Activated CD4-positive, alpha-beta T cell treated with anti-CD3 and anti-CD28 coated beads, Interleukin-10, Interleukin-2, amounts not matched to agents 100 ng/mL and 50 ng/mL, durations not matched to agents 16 hours and 8 hours (primary cell): ENCODE data around the gene CHDH.

Experiments used
- DNase-seq: peaks from one replicate; pipeline ENCODE4 v3.0.0-alpha.2; 2020

CHDH gene

DNA sequence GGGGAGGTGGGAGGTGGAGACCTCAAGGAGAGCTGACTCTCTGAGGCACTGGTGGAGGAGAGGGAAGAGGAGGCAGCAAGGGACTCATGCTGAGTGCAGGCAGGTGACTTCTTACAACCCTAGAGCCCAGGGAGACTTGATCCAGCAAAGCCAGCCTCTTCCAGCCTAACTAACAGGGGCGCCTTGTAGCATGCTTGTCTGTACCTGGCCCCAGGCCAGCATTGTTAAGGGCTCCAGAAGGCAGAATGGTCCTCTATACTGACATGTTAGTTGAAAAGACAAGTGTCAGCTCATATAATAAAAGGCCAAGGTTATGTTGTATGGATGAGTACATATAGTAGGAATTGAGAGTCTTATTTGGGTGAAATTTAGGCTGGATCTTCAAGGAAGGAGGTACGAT is 65.4 kb downstream of the CHDH start:
- DNase-seq, result no peak

DNA sequence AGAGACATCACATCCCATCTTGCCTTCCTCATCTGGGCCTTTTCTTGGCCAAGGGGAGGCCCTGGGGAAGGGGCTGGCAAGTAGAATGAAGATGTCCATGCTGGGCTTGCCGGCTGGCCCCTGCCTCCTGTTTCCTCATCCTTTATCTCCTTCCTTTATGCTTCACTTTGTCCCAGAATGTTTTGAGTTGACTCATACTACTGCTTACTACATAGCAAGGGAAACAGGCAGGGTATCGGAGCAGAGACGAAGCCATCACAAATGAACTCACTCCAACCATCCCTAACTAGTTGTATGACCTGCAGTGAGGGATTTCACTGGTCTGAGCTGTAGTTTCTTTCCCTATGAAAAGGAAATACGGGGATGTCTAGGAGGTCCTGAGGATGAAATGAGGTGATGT is 66.0 kb downstream of the CHDH start:
- DNase-seq, result no peak

GRCh38 chr3:53778153-53778552 is 68.1 kb downstream of the CHDH start:
- DNase-seq, result no peak

DNA sequence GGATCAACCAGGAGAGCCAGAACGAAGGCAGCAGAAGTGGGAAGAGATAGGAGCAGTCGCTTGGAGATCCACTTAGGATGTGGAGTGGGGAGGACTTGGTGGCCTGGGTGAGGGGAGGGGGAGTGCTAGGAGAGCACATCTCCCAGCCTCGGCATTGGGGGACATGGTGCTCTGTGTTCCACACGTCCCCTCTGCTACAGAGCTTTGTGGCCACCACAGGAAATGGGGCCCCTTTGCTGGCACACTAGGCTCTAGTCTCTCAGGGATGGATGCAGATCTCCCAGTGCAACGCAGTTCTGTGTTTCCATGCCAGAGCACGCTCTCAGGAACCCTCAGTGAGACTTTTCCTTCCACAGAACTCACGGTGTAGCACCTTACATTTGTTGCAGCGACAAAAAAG is 68.8 kb downstream of the CHDH start:
- no peak for DNase-seq

GRCh38 chr3:53776494-53777101 is 69.6 kb downstream of the CHDH start:
- DNase-seq, result no peak

DNA sequence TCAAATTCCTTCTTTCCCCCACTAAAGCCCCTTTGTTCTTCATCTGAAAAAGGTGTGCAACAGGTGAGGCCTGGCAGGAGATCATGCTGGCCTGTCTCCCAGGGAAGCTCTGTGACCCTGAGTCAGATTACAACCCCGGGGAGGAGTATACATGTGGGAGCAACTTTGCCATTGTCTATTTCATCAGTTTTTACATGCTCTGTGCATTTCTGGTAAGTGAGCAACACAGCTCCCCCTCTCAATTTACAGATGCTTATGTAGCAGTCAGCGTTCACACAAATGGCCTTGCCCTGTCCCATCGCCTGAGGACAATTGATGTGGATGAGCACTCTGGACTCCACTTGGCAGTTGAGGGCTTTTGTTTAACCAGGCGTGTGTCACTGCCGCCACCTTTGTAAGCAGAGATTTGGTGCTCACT is 70.4 kb downstream of the CHDH start:
- DNase-seq, result no peak

DNA sequence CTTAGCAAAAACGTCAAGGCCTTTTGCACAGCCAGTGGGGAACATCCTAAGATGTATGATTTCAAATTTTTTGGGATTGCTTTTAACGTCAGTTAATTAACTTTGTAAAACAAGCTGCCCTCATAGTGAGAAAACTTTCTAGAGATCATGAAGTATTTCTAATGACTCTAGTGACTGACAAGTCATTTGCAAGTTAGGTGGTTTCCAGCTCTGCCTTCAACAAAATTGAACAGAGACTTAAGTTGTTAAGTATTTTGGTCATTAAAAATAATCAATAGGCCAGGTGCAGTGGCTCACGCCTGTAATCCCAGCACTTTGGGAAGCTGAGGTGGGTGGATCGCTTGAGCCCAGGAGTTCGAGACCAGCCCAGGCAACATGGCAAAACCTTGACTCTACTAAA is 71.2 kb downstream of the CHDH start:
- DNase-seq, result no peak

- DNase-seq, result no peak
Measured at GRCh38 chr3:53774414-53774813, 71.8 kb downstream of the CHDH start.

- DNase-seq, result peak; percentile 53
Measured at GRCh38 chr3:53773611-53774368, 72.4 kb downstream of the CHDH start.

DNA sequence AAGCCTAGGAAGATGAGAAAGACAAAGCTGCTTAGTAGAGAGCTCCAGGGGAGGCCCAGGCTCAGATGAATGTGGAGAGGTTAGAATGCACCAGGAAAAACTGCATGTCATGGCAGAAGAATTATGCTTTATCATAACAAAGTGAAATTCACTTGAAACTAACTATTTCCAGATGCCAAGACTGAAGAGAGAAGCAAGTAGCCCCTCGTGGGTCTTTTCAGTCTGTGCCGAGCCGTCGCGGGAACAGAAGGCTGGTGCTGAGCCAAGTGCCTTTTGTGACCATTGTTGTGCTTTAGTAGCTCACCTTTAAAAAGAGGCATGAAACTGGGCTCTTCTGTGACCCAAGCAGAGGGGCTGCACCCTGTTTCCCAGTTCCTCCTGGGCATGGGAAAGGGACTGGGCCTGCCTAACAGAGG is 73.2 kb downstream of the CHDH start:
- no peak for DNase-seq

DNA sequence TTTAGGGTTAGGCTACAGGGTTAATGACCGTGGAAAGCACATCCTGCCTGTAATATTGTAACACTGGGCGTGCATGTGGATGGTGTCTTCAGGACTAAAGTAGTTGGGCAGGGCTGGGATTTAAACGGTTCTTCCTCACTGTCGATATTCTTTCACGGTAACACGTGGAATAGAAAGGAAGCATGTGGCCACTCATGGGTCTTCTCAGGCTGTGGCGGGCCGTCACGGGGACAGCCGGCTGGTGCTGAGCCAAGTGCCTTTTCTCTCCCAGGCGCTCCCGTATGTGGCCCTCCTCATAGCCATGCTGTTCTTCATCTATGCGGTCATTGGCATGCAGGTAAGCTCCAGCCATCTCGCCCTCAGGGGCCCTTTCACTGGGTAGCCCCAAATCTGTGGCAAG is 73.7 kb downstream of the CHDH start:
- DNase-seq, result no peak

- no peak for DNase-seq
Measured at GRCh38 chr3:53768478-53769459, 77.5 kb downstream of the CHDH start.

GRCh38 chr3:53766706-53767105 is 79.5 kb downstream of the CHDH start:
- no peak for DNase-seq

DNA sequence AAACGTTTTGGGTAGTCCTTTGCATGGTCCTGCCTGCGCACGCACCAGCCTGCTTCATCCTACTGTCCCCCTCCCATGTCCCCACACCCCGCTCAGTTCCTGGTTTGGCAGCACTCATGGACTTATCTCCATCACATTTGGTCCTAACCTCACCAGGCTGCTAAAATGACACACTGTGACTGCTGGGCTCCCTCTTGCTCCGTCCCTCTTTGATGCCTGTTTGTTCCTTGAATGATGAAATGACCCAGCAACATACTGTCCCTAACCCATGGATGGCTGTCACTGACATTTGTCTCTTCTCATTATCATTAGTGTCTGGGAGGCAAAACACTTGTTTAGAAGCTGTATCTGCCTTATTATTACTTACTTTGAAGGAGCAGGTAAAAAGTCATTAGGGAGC is 80.5 kb downstream of the CHDH start:
- no peak for DNase-seq

GRCh38 chr3:53764026-53764775 is 82.0 kb downstream of the CHDH start:
- no peak for DNase-seq

DNA sequence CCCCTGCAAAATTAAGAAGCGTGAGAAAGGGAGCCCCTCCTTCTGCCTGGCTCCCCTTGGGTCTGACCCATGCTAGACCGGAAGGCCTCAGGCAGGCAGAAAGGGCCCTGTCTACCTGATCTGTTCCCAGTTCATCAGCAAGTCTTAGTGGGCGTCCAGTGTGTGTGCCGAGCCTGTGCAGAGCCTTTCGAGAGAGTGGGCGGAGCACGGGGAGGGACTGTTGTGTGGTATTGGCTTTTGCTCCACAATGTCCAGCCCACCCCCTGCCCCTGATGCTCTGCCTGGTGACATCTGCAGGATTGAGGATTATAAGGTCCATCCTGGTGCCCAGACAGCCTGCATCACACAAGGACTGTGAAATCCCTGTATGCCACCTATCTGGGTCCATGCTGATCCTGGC is 82.9 kb downstream of the CHDH start:
- no peak for DNase-seq
